ENCODE measurements around the gene DTNB.

The DTNB gene

GRCh38 chr2:25688236-25688635 is 14.9 kb upstream of the DTNB start:
- POLR2A ChIA-PET: no interaction called here
- H3K4me3 ChIP-seq (ENCODE audit: low read depth, low read length): no peak overlapping the region
- no peak for DNase-seq (ENCODE audit: low read depth, low spot score)
- CTCF ChIA-PET: interaction anchor here (0.7 to 7.9 kb wide), 2 partner anchors 11 to 76 kb away, joined by 3 to 72 read pairs; no protein-coding TSS in a partner anchor
- TF ChIP-seq CTCF (IDR thresholded peaks at IDR 0.05; ENCODE audit: insufficient read depth, low read length, missing control alignments): no peak

GRCh38 chr2:25685741-25686140 is 12.4 kb upstream of the DTNB start:
- CTCF ChIA-PET: interaction anchor here (0.7 to 7.9 kb wide), 2 partner anchors 14 to 460 kb away, joined by 3 to 72 read pairs; no protein-coding TSS in a partner anchor
- POLR2A ChIA-PET: no interaction called here
- H3K4me3 ChIP-seq (ENCODE audit: low read depth, low read length): no peak overlapping the region
- no peak for DNase-seq (ENCODE audit: low read depth, low spot score)
- TF ChIP-seq CTCF (IDR thresholded peaks at IDR 0.05; ENCODE audit: insufficient read depth, low read length, missing control alignments): no peak

GRCh38 chr2:25684577-25685473 is 11.4 kb upstream of the DTNB start:
- DNase-seq (ENCODE audit: low read depth, low spot score): no peak
- TF ChIP-seq CTCF (IDR thresholded peaks at IDR 0.05; ENCODE audit: insufficient read depth, low read length, missing control alignments): no peak
- ChIA-PET POLR2A (no interaction called here), CTCF (interaction anchor here (7.9 kb wide), 1 partner anchor 15 kb away, joined by 72 read pairs; no protein-coding TSS in a partner anchor)
- no peak overlapping the region for H3K4me3 ChIP-seq (ENCODE audit: low read depth, low read length)

GRCh38 chr2:25682082-25682481 is 8.7 kb upstream of the DTNB start:
- CTCF ChIA-PET: interaction anchor here (2.4 kb wide), 1 partner anchor 18 kb away, joined by 13 read pairs; no protein-coding TSS in a partner anchor
- H3K4me3 ChIP-seq (ENCODE audit: low read depth, low read length): no peak overlapping the region
- TF ChIP-seq CTCF (IDR thresholded peaks at IDR 0.05; ENCODE audit: insufficient read depth, low read length, missing control alignments): no peak
- POLR2A ChIA-PET: no interaction called here
- no peak for DNase-seq (ENCODE audit: low read depth, low spot score)

GRCh38 chr2:25677877-25678276 is 4.5 kb upstream of the DTNB start:
- POLR2A ChIA-PET: no interaction called here
- CTCF ChIA-PET: interaction anchor here (3.5 kb wide), 1 partner anchor 70 kb away, joined by 13 read pairs; no protein-coding TSS in a partner anchor

More at GRCh38 chr2:25677877-25678276, 4.5 kb upstream of the DTNB start:
- DNase-seq (ENCODE audit: low read depth, low spot score): no peak
- TF ChIP-seq CTCF (IDR thresholded peaks at IDR 0.05; ENCODE audit: insufficient read depth, low read length, missing control alignments): no peak
- no peak overlapping the region for H3K4me3 ChIP-seq (ENCODE audit: low read depth, low read length)

All from AG04449 (cell line).